GM21786 (cell line): ENCODE results near the gene ZDHHC11.
"Not testable (repeated sequence)": the region's sequence is repeated elsewhere in the genome, so short reads cannot be mapped to it uniquely, and the experiment has no call there.

ENCODE experiments used
- ATAC-seq: cut with Tn5 transposase; IDR thresholded peaks from one replicate; pipeline ENCODE4 v1.9.1; 2021; ENCODE audit not compliant: unreplicated experiment

ZDHHC11 gene

GRCh38 chr5:750226-750625, 100.6 kb downstream of the ZDHHC11 start:
- ATAC-seq = not testable (repeated sequence)

GRCh38 chr5:749101-749670, 101.6 kb downstream of the ZDHHC11 start:
- no peak for ATAC-seq

- not testable (repeated sequence) for ATAC-seq
Measured at GRCh38 chr5:748011-748980, 102.5 kb downstream of the ZDHHC11 start.

- ATAC-seq = not testable (repeated sequence)
Measured at GRCh38 chr5:747303-747844, 103.4 kb downstream of the ZDHHC11 start.

GRCh38 chr5:746258-746761, 104.5 kb downstream of the ZDHHC11 start:
- ATAC-seq = no peak
